ENCODE measurements around the gene NANOS3. TPM values are rescaled to one million over a fixed set of nuclear protein-coding genes. Genes with fewer than 3 reads are reported as not detected.

The NANOS3 gene
- total and polyA plus RNA-seq, 2 experiments from 2014 or later: not detected

- Histone ChIP-seq H3K27ac (ENCODE audit: low read depth) (peak overlapping the region; percentile 63), H3K9me2 (ENCODE audit: insufficient read depth) (no peaks in the 10 kb centered on the region), H3K4me2 (peak overlapping the region; percentile 64; the same call in 1 of the 2 replicates), H3K4me1 (ENCODE audit: insufficient read depth) (peaks cover 22% of the 10 kb centered on the region), H3K4me3 (peak overlapping the region; percentile 34; the same call in 1 of the 2 replicates), H4K20me1 (replicated peaks; ENCODE audit: insufficient read depth) (no peaks in the 10 kb centered on the region; the same call in 1 of the 2 replicates), H2AFZ (no peak overlapping the region), H3K36me3 (ENCODE audit: insufficient read depth) (no peaks in the 10 kb centered on the region), H3K79me2 (replicated peaks; ENCODE audit: insufficient read depth) (peaks cover 14% of the 10 kb centered on the region; the same call in 1 of the 2 replicates), H3K27me3 (ENCODE audit: insufficient read depth) (no peaks in the 10 kb centered on the region), H3F3A (replicated peaks; ENCODE audit: low read depth) (peaks cover 11% of the 10 kb centered on the region; the same call in 1 of the 2 replicates)
- H3K4me1 Mint-ChIP-seq: peaks cover 23% of the 10 kb centered on the region
- H3K4me3 Mint-ChIP-seq: no peak overlapping the region
- ATAC-seq (peak; percentile 30), DNase-seq (ENCODE audit: low spot score) (peak; percentile 78)
- H3K36me3 Mint-ChIP-seq (ENCODE audit: low read depth): no peaks in the 10 kb centered on the region
- H3K27me3 Mint-ChIP-seq (ENCODE audit: insufficient read depth, low read depth, poor library complexity): peaks cover 15% of the 10 kb centered on the region
- no peak for TF ChIP-seq ZNF331 (CRISPR knock-in tag; IDR thresholded peaks at IDR 0.05; ENCODE audit: low read depth)
- no peak for TF ChIP-seq EZH2phosphoT487 (IDR thresholded peaks at IDR 0.05; ENCODE audit: unreplicated experiment)
- TF ChIP-seq CREB1 (CRISPR knock-in tag; IDR thresholded peaks at IDR 0.05; ENCODE audit: low read depth): no peak
- TF ChIP-seq CTCF (conservative IDR thresholded peaks at IDR 0.05; ENCODE audit: low read depth in 2 of 2): peak in 1 of 2 experiments; percentile 8; a peak in 1 of 4 replicates
- TF ChIP-seq NANOG (IDR thresholded peaks at IDR 0.05; ENCODE audit: borderline replicate concordance): no peak
- TF ChIP-seq STAT1 (IDR thresholded peaks at IDR 0.05; ENCODE audit: unreplicated experiment): no peak
- TF ChIP-seq, protein P1, sequence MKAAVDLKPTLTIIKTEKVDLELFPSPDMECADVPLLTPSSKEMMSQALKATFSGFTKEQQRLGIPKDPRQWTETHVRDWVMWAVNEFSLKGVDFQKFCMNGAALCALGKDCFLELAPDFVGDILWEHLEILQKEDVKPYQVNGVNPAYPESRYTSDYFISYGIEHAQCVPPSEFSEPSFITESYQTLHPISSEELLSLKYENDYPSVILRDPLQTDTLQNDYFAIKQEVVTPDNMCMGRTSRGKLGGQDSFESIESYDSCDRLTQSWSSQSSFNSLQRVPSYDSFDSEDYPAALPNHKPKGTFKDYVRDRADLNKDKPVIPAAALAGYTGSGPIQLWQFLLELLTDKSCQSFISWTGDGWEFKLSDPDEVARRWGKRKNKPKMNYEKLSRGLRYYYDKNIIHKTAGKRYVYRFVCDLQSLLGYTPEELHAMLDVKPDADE (IDR thresholded peaks at IDR 0.05): no peak
- no peaks in the 10 kb centered on the region for H3K9me3 Mint-ChIP-seq
- no peak overlapping the region for H3K27ac Mint-ChIP-seq
These were observed 37.6 kb upstream of the NANOS3 start for GRCh38 chr19:13839130-13839937.

DNA sequence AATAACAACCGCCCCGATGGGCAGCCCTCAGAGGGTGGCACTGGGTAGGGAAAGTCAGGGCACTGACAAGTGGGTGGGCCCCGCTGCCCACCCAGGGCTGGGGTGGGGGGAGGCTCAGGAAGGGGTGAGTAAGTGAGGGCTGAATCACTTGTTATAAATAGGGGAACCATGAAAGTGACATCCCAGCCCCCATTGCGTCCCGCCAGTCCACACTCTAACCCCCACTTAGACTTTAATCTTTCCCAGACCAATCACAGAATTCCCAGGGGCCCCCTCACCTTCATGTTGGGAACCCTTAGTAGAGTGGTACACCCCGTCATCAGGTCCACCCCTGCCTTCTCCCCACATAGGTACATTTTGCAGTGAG is 37.0 kb upstream of the NANOS3 start:
- no peaks in the 10 kb centered on the region; the same call in 1 of the 2 replicates for H4K20me1 ChIP-seq (replicated peaks; ENCODE audit: insufficient read depth)
- Mint-ChIP-seq H3K9me3 (no peaks in the 10 kb centered on the region), H3K27ac (no peak overlapping the region; the same call in 1 of the 2 replicates), H3K4me3 (no peak overlapping the region), H3K4me1 (peaks cover 27% of the 10 kb centered on the region), H3K27me3 (ENCODE audit: insufficient read depth, low read depth, poor library complexity) (peaks cover 17% of the 10 kb centered on the region), H3K36me3 (ENCODE audit: low read depth) (no peaks in the 10 kb centered on the region)
- no peaks in the 10 kb centered on the region for H3K36me3 ChIP-seq (ENCODE audit: insufficient read depth)
- peaks cover 25% of the 10 kb centered on the region for H3K4me1 ChIP-seq (ENCODE audit: insufficient read depth)
- H3K27ac ChIP-seq (ENCODE audit: low read depth): no peak overlapping the region
- H3F3A ChIP-seq (replicated peaks; ENCODE audit: low read depth): peaks cover 11% of the 10 kb centered on the region; the same call in 1 of the 2 replicates
- no peak overlapping the region for H2AFZ ChIP-seq
- DNase-seq (ENCODE audit: low spot score): no peak
- no peaks in the 10 kb centered on the region for H3K9me2 ChIP-seq (ENCODE audit: insufficient read depth)
- no peak for ATAC-seq
- peak overlapping the region; percentile 34; the same call in 1 of the 2 replicates for H3K4me3 ChIP-seq
- H3K27me3 ChIP-seq (ENCODE audit: insufficient read depth): no peaks in the 10 kb centered on the region
- H3K4me2 ChIP-seq: peak overlapping the region; percentile 64; the same call in 1 of the 2 replicates
- peaks cover 14% of the 10 kb centered on the region; the same call in 1 of the 2 replicates for H3K79me2 ChIP-seq (replicated peaks; ENCODE audit: insufficient read depth)
- TF ChIP-seq CREB1 (CRISPR knock-in tag; IDR thresholded peaks at IDR 0.05; ENCODE audit: low read depth): no peak
- TF ChIP-seq ZNF462 (CRISPR knock-in tag; IDR thresholded peaks at IDR 0.05): no peak
- no peak for TF ChIP-seq CTCF (conservative IDR thresholded peaks at IDR 0.05; ENCODE audit: low read depth in 2 of 2)
- TF ChIP-seq EZH2phosphoT487 (IDR thresholded peaks at IDR 0.05; ENCODE audit: unreplicated experiment): no peak

All from GM23338 (cell line).